ENCODE results near the gene CREB3L2. TPM values are rescaled to one million over a fixed set of nuclear protein-coding genes. Genes with fewer than 3 reads are reported as not detected.

CREB3L2 gene
- total and polyA plus RNA-seq, 3 experiments from 2014 or later: 12.5 to 25.0 (median 23.9) TPM

DNA sequence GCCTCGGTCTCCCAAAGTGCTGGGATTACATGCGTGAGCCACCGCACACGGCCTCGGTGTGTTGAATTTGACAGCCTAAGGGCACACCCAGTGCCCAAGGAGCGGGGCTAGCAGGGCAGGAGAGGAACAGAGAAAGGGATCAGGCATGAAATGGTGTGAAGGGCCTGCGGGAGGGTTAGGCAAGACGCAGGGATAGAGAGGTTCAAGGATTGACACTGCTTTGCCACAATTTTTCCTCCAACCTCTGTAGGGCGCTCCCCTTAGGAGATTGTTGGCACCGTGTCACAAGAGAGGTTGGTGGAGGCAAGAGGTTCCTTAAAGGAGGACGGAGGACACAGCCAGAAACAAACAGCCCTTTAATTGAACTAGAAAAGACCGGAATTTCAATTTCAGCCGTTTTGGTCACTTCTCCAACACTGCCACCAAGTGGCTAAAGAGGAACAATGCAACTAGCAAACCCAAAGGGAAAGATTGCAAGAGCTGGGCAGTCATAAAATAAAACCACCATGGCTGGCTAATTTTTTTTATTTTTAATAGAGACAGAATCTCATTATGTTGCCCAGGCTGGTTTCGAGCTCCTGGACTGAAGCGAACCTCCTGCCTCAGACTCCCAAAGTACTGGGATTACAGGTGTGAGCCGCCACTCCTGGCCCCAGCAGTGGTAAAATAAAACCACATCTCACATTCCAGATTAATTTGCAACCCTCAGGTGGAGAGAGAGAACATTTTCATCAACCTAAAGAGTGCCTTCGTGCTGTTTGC lies 6.9 kb upstream of the CREB3L2 start:
- Histone ChIP-seq H3K36me3 (ENCODE audit: insufficient read depth, low read length) (no peaks in the 10 kb centered on the region), H3K9me3 (ENCODE audit: low read length) (no peaks in the 10 kb centered on the region), H3K27me3 (ENCODE audit: insufficient read depth, low read length, poor library complexity, severe bottlenecking) (no peaks in the 10 kb centered on the region), H3K4me1 (ENCODE audit: insufficient read depth, low read length) (no peaks in the 10 kb centered on the region), H3K4me3 (ENCODE audit: low read length) (no peak overlapping the region), H3K27ac (ENCODE audit: low read depth, low read length) (no peak overlapping the region)
- Mint-ChIP-seq H3K9me3 (no peaks in the 10 kb centered on the region), H3K27ac (peak overlapping the region in 1 of 8 donors; percentile 70), H3K4me3 (no peak overlapping the region), H3K4me1 (peaks cover 0 to 4% (median 3%) of the 10 kb centered on the region in 3 donors), H3K27me3 (peaks cover 1 to 8% of the 10 kb centered on the region in 2 donors), H3K36me3 (no peaks in the 10 kb centered on the region)
- DNase-seq: peak in 4 of 5 donors; percentile 17 to 54 (median 48)
- ChIA-PET POLR2A (no interaction called here), CTCF (interaction anchor here (0.7 to 11.4 kb wide), 17 partner anchors 9 to 118 kb away, joined by 3 to 303 read pairs (median 3); no protein-coding TSS in a partner anchor)

DNA sequence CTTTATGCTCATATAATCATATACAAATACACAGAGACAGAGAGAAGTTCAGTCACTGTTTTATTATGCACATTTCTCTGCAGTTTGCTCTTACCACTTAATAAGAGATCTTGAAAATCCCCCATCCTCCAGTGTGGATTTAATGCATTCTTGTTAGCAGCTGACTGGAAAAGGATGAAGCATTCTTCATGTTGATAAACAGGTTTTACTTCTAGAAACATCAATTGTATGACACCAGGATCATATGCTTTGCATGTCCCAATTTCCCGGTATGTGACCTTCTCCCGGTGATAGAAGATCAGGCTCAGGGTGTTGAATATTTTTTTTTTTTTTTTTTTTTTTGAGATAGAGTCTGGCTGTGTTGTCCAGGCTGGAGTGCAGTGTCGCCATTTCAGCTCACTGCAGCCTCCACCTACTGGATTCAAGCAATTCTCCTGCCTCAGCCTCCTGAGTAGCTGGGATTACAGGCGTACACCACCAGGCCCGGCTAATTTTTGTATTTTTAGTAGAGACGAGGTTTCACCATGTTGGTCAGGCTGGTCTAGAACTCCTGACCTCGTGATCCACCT lies 6.2 kb upstream of the CREB3L2 start:
- CTCF ChIA-PET: interaction anchor here (0.8 to 11.4 kb wide), 6 partner anchors 9 to 104 kb away, joined by 3 to 303 read pairs (median 7); no protein-coding TSS in a partner anchor
- no peaks in the 10 kb centered on the region for H3K9me3 ChIP-seq (ENCODE audit: low read length)
- no peaks in the 10 kb centered on the region for H3K36me3 Mint-ChIP-seq
- H3K4me3 ChIP-seq (ENCODE audit: low read length): no peak overlapping the region
- no peak overlapping the region for H3K27ac Mint-ChIP-seq
- H3K27ac ChIP-seq (ENCODE audit: low read depth, low read length): no peak overlapping the region
- H3K27me3 ChIP-seq (ENCODE audit: insufficient read depth, low read length, poor library complexity, severe bottlenecking): no peaks in the 10 kb centered on the region
- no peaks in the 10 kb centered on the region for H3K9me3 Mint-ChIP-seq
- H3K27me3 Mint-ChIP-seq: peaks cover 1 to 8% of the 10 kb centered on the region in 2 donors
- DNase-seq: no peak
- POLR2A ChIA-PET: no interaction called here
- peaks cover 0 to 4% (median 3%) of the 10 kb centered on the region in 3 donors for H3K4me1 Mint-ChIP-seq
- H3K4me1 ChIP-seq (ENCODE audit: insufficient read depth, low read length): no peaks in the 10 kb centered on the region
- no peaks in the 10 kb centered on the region for H3K36me3 ChIP-seq (ENCODE audit: insufficient read depth, low read length)
- H3K4me3 Mint-ChIP-seq: no peak overlapping the region

DNA sequence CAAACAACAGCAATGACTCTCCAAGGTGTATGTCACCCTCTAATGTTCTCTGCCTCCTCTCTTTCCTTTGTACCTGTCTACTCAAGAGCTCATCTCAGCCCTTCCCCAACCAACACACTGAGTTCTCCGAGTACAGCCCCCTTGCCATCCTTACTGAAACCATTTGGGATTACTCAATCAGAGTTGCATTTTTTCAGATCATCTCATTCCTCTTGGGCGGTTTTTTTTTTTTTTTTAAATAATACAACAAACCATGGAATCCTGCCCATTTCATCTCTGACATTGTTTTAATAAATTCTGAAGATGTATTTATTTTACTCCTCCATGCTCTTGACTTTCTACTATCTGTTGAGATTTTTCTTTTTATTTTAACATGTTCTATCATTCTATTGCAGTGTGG lies 4.2 kb upstream of the CREB3L2 start:
- Histone ChIP-seq H3K36me3 (ENCODE audit: insufficient read depth, low read length) (no peaks in the 10 kb centered on the region), H3K4me1 (ENCODE audit: insufficient read depth, low read length) (peaks cover 2% of the 10 kb centered on the region), H3K9me3 (ENCODE audit: low read length) (no peaks in the 10 kb centered on the region), H3K27me3 (ENCODE audit: insufficient read depth, low read length, poor library complexity, severe bottlenecking) (no peaks in the 10 kb centered on the region), H3K27ac (ENCODE audit: low read depth, low read length) (no peak overlapping the region), H3K4me3 (ENCODE audit: low read length) (no peak overlapping the region)
- ChIA-PET POLR2A (no interaction called here), CTCF (interaction anchor here (0.6 to 11.4 kb wide), 3 partner anchors 43 to 102 kb away, joined by 3 to 303 read pairs (median 4); no protein-coding TSS in a partner anchor)
- DNase-seq: no peak
- Mint-ChIP-seq H3K4me1 (peaks cover 7 to 18% (median 16%) of the 10 kb centered on the region in 3 donors), H3K9me3 (no peaks in the 10 kb centered on the region), H3K27ac (peak overlapping the region in 1 of 8 donors; percentile 39), H3K36me3 (peaks cover 0 to 9% (median 0%) of the 10 kb centered on the region in 3 donors), H3K27me3 (peaks cover 1 to 8% of the 10 kb centered on the region in 2 donors), H3K4me3 (no peak overlapping the region)

DNA sequence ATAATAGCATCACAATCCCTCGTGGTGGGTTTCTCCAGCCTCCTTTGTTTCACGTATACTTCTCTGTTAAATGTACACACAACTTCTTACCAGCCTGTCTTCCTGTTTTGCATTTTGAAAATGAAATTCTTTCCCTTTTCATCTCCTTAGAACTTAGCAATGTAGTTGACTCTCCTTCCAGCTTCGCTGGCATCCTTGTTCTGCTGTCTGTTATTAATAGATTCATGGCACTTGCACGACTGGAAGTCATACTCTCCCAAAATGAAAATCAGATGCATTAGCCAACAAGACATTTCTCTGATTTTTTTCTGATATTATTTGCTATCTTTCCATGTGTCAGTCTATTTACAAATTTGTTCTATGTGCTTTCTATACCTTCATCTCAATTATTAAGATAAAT lies 3.0 kb upstream of the CREB3L2 start:
- Mint-ChIP-seq H3K27ac (peak overlapping the region in 1 of 8 donors; percentile 19), H3K4me1 (peaks cover 17 to 29% (median 28%) of the 10 kb centered on the region in 3 donors), H3K9me3 (no peaks in the 10 kb centered on the region), H3K36me3 (peaks cover 0 to 10% (median 0%) of the 10 kb centered on the region in 3 donors), H3K27me3 (peaks cover 0 to 8% of the 10 kb centered on the region in 2 donors), H3K4me3 (peak overlapping the region in 1 of 7 donors; percentile 51)
- CTCF ChIA-PET: interaction anchor here (1.8 to 11.4 kb wide), 2 partner anchors 70 to 101 kb away, joined by 4 to 303 read pairs; no protein-coding TSS in a partner anchor
- H3K4me3 ChIP-seq (ENCODE audit: low read length): no peak overlapping the region
- H3K27me3 ChIP-seq (ENCODE audit: insufficient read depth, low read length, poor library complexity, severe bottlenecking): no peaks in the 10 kb centered on the region
- no peaks in the 10 kb centered on the region for H3K9me3 ChIP-seq (ENCODE audit: low read length)
- H3K4me1 ChIP-seq (ENCODE audit: insufficient read depth, low read length): peaks cover 14% of the 10 kb centered on the region
- H3K27ac ChIP-seq (ENCODE audit: low read depth, low read length): no peak overlapping the region
- POLR2A ChIA-PET: no interaction called here
- DNase-seq: no peak
- H3K36me3 ChIP-seq (ENCODE audit: insufficient read depth, low read length): no peaks in the 10 kb centered on the region

DNA sequence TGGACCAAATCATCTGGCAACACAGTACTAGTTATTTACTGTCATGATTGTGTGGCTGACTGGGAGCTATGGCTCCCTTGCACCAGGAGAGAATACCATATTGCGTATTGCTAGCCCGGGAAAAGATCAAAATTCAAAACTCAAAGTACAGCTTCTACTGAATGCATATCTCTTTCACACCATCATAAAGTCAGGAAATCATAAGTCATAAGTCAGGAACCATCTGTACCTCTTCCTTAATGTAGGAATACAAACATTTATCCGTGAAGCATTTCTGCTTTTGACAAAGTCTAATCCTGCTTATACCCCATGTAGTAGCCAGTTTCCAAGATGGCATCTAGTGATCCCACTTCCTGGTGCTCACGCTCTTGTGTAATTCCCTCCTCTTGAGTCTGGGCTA lies 2.2 kb upstream of the CREB3L2 start:
- no peaks in the 10 kb centered on the region for H3K27me3 ChIP-seq (ENCODE audit: insufficient read depth, low read length, poor library complexity, severe bottlenecking)
- peaks cover 18% of the 10 kb centered on the region for H3K4me1 ChIP-seq (ENCODE audit: insufficient read depth, low read length)
- Mint-ChIP-seq H3K4me3 (peak overlapping the region in 1 of 7 donors; percentile 31), H3K27me3 (peaks cover 0 to 4% of the 10 kb centered on the region in 2 donors), H3K27ac (peak overlapping the region in 2 of 8 donors; percentile 41 to 59), H3K36me3 (peaks cover 0 to 10% (median 0%) of the 10 kb centered on the region in 3 donors), H3K4me1 (peaks cover 24 to 38% (median 36%) of the 10 kb centered on the region in 3 donors), H3K9me3 (no peaks in the 10 kb centered on the region)
- H3K9me3 ChIP-seq (ENCODE audit: low read length): no peaks in the 10 kb centered on the region
- H3K4me3 ChIP-seq (ENCODE audit: low read length): no peak overlapping the region
- H3K27ac ChIP-seq (ENCODE audit: low read depth, low read length): no peak overlapping the region
- ChIA-PET POLR2A (no interaction called here), CTCF (interaction anchor here (1.4 to 11.4 kb wide), 5 partner anchors 10 to 100 kb away, joined by 4 to 303 read pairs (median 11); no protein-coding TSS in a partner anchor)
- H3K36me3 ChIP-seq (ENCODE audit: insufficient read depth, low read length): no peaks in the 10 kb centered on the region
- no peak for DNase-seq

DNA sequence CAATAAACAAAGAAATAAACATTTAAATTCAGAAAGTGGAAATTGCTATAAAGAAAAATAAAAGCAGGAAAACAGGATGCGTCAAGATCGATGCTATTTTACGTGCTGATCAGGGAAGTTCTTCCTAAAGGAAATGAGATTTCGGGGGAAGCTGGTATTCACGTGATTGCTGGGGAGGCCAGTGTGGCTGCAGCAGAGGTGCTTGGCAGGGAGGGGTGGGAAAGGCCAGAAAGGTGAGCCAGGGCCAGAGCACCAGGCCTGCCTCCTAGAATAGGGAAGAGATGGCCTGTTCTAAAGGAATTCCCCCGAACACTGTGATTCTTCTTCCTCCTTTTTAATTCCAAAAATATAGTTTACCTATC lies 923 bp upstream of the CREB3L2 start:
- peaks cover 33 to 43% (median 40%) of the 10 kb centered on the region in 3 donors for H3K4me1 Mint-ChIP-seq

DNA sequence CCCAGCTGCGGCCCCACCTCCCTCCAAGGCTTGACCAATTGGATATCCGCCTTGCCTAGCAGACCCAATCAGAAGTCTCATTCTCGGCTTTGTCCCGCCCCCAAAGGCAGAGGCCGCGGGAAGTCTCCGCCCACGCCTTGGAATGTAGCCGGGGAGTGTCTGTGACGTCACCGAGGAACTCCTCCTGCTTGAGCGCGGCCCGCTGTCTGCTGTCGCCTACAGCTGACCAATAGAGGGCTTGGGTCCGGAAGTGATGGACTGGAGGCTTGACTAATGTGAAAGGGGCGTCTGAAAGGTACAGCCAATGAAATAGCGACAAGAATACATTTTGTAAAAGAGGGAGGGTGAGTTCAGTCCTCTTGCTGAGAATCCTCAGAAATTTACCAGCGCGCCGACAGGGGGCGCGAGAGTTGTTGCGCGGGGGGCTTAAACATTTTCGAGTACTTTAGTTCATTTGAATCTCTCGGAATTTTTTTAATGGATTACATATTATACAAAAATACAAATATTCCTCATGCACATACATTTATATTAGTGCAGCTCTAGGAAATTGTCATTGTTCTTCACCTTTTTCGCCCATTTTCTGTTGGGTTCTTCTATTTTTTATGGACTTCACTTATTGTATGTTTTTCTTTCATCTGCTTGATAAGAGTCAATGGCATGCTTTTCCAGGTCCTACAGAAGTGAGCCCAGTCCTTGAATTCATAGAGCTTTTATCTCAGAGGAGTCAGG lies 376 bp upstream of the CREB3L2 start:
- ChIA-PET CTCF (interaction anchor here (0.8 to 11.4 kb wide), 20 partner anchors 9 to 736 kb away, joined by 3 to 303 read pairs (median 6); no protein-coding TSS in a partner anchor), POLR2A (interaction anchor here (0.5 to 1.9 kb wide), 5 partner anchors 10 to 457 kb away, joined by 3 to 6 read pairs (median 3); partner anchors contain the start of gene TRIM24)
- Mint-ChIP-seq H3K4me1 (peaks cover 34 to 43% (median 40%) of the 10 kb centered on the region in 3 donors), H3K9me3 (no peaks in the 10 kb centered on the region), H3K27me3 (no peaks in the 10 kb centered on the region), H3K4me3 (peak overlapping the region; percentile 85 to 97 (median 96)), H3K36me3 (peaks cover 0 to 10% (median 0%) of the 10 kb centered on the region in 3 donors), H3K27ac (peak overlapping the region; percentile 66 to 97 (median 93))
- Histone ChIP-seq H3K36me3 (ENCODE audit: insufficient read depth, low read length) (no peaks in the 10 kb centered on the region), H3K4me3 (ENCODE audit: low read length) (peak overlapping the region; percentile 99), H3K27me3 (ENCODE audit: insufficient read depth, low read length, poor library complexity, severe bottlenecking) (no peaks in the 10 kb centered on the region), H3K4me1 (ENCODE audit: insufficient read depth, low read length) (peaks cover 18% of the 10 kb centered on the region), H3K9me3 (ENCODE audit: low read length) (no peaks in the 10 kb centered on the region), H3K27ac (ENCODE audit: low read depth, low read length) (peak overlapping the region; percentile 94)
- DNase-seq: peak; percentile 97 to 99 (median 98)

More for the DNA sequence above, 923 bp upstream of the CREB3L2 start:
- POLR2A ChIA-PET: interaction anchor here (0.7 to 1.9 kb wide), 2 partner anchors 11 to 13 kb away, joined by 5 to 6 read pairs; no protein-coding TSS in a partner anchor
- Mint-ChIP-seq H3K4me3 (peak overlapping the region in 5 of 7 donors; percentile 93 to 97 (median 96)), H3K27ac (peak overlapping the region in 7 of 8 donors; percentile 66 to 97 (median 91)), H3K27me3 (no peaks in the 10 kb centered on the region), H3K36me3 (peaks cover 0 to 10% (median 0%) of the 10 kb centered on the region in 3 donors), H3K9me3 (no peaks in the 10 kb centered on the region)
- no peak for DNase-seq
- H3K36me3 ChIP-seq (ENCODE audit: insufficient read depth, low read length): no peaks in the 10 kb centered on the region
- peak overlapping the region; percentile 99 for H3K4me3 ChIP-seq (ENCODE audit: low read length)
- CTCF ChIA-PET: interaction anchor here (0.6 to 11.4 kb wide), 14 partner anchors 10 to 1480 kb away, joined by 3 to 303 read pairs (median 6); no protein-coding TSS in a partner anchor
- peaks cover 18% of the 10 kb centered on the region for H3K4me1 ChIP-seq (ENCODE audit: insufficient read depth, low read length)
- H3K27me3 ChIP-seq (ENCODE audit: insufficient read depth, low read length, poor library complexity, severe bottlenecking): no peaks in the 10 kb centered on the region
- no peaks in the 10 kb centered on the region for H3K9me3 ChIP-seq (ENCODE audit: low read length)
- peak overlapping the region; percentile 46 for H3K27ac ChIP-seq (ENCODE audit: low read depth, low read length)

Data from CD8-positive, alpha-beta memory T cell (primary cell).